ENCODE measurements around the gene AADACL3.

DNA sequence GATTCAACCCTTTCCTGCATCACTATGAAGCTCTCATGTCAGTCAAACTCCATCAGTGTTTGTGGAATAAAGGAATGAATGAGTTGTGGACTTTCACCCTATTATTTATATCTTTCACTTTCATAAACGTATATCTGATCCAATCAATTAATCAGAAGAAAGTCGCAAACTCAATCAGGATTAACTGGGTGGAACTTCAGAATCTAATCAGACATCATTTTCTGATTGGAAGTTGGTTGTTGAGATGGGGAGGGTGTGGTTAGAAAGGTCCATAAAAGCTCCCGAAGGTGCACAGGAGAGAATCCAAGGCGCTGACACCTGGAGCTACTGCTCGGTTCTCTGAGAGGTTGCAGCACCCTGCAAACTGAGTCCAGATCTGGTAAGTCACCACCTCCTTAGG is 57.5 kb downstream of the AADACL3 start, which contains the start of gene PRAMEF12:
- TF ChIP-seq, protein P1, sequence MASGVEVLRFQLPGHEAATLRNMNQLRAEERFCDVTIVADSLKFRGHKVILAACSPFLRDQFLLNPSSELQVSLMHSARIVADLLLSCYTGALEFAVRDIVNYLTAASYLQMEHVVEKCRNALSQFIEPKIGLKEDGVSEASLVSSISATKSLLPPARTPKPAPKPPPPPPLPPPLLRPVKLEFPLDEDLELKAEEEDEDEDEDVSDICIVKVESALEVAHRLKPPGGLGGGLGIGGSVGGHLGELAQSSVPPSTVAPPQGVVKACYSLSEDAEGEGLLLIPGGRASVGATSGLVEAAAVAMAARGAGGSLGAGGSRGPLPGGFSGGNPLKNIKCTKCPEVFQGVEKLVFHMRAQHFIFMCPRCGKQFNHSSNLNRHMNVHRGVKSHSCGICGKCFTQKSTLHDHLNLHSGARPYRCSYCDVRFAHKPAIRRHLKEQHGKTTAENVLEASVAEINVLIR (CRISPR knock-in tag; IDR thresholded peaks at IDR 0.05): no peak
- TF ChIP-seq, protein P2, sequence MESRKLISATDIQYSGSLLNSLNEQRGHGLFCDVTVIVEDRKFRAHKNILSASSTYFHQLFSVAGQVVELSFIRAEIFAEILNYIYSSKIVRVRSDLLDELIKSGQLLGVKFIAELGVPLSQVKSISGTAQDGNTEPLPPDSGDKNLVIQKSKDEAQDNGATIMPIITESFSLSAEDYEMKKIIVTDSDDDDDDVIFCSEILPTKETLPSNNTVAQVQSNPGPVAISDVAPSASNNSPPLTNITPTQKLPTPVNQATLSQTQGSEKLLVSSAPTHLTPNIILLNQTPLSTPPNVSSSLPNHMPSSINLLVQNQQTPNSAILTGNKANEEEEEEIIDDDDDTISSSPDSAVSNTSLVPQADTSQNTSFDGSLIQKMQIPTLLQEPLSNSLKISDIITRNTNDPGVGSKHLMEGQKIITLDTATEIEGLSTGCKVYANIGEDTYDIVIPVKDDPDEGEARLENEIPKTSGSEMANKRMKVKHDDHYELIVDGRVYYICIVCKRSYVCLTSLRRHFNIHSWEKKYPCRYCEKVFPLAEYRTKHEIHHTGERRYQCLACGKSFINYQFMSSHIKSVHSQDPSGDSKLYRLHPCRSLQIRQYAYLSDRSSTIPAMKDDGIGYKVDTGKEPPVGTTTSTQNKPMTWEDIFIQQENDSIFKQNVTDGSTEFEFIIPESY (CRISPR knock-in tag; IDR thresholded peaks at IDR 0.05): no peak
- TF ChIP-seq POLR2A (conservative IDR thresholded peaks at IDR 0.05) (no peak), ZNF586 (CRISPR knock-in tag; conservative IDR thresholded peaks at IDR 0.05) (no peak)
